Ishikawa (cell line): Measurements from ENCODE around the gene ELF1.
A peak's percentile ranks its signal among the peaks of the same experiment; 100 is the strongest.

Source experiments
- CEBPB ChIP-seq: IDR thresholded peaks from 2 replicates; pipeline ENCODE4 v1.6.1; 2012
- EGR1 ChIP-seq: IDR thresholded peaks from 2 replicates; pipeline ENCODE4 v1.6.1; 2012
- EP300 ChIP-seq: IDR thresholded peaks from 2 replicates; pipeline ENCODE4 v1.6.1; 2012; ENCODE audit warnings: borderline replicate concordance
- RAD21 ChIP-seq: IDR thresholded peaks from 2 replicates; pipeline ENCODE4 v1.6.1; 2012; ENCODE audit warnings: low read depth
- TAF1 ChIP-seq: IDR thresholded peaks from 2 replicates; pipeline ENCODE4 v1.6.1; 2012; ENCODE audit warnings: low read depth, mild to moderate bottlenecking
- YY1 ChIP-seq: IDR thresholded peaks from 2 replicates; pipeline ENCODE4 v1.6.1; 2012; ENCODE audit warnings: low read depth
- ZBTB7A ChIP-seq: IDR thresholded peaks from 2 replicates; pipeline ENCODE4 v1.6.1; 2012; ENCODE audit warnings: low read depth
- TF ChIP-seq, protein P1 (sequence below): IDR thresholded peaks from 2 replicates; pipeline ENCODE4 v1.6.1; 2012
- TF ChIP-seq, protein P2 (sequence below): IDR thresholded peaks from 2 replicates; pipeline ENCODE4 v1.6.1; 2012; ENCODE audit warnings: low read depth, mild to moderate bottlenecking

DNA sequence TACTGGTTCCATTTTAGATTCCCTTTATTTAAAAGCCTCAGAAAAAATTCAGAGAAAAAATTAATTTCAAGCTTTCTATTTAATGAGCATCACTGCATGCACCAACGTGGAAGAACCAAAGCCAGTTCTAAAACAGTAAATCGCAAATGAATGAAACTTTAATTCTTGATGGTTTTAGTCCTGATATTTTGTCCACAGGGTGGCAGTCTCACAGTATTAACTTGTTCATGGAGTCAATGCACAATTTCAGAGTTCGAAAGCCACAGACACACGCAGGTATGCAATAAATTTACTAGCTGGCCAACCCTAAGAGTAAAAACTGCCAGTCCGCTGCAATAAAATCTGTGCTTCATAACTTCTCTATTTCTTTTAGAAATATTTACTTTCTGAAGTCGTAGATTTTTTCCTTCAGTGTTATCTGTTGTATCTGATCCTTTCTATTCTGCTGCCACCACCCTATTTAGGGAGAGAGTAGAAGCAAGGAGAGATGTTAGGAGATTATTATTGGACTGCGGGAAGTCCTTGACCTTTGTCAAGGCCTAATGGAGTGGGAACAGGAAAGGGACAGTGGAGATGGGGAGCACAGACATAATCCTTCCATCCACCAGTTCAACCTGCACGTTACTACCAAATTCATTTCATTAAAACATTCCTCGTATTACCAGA, 35.2 kb upstream of the ELF1 start:
- no peak for TF ChIP-seq TAF1
- TF ChIP-seq RAD21, result peak; percentile 50
- TF ChIP-seq, protein P1, sequence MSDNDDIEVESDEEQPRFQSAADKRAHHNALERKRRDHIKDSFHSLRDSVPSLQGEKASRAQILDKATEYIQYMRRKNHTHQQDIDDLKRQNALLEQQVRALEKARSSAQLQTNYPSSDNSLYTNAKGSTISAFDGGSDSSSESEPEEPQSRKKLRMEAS, result no peak
- no peak for TF ChIP-seq EP300
- TF ChIP-seq YY1, result no peak
- TF ChIP-seq, protein P2, sequence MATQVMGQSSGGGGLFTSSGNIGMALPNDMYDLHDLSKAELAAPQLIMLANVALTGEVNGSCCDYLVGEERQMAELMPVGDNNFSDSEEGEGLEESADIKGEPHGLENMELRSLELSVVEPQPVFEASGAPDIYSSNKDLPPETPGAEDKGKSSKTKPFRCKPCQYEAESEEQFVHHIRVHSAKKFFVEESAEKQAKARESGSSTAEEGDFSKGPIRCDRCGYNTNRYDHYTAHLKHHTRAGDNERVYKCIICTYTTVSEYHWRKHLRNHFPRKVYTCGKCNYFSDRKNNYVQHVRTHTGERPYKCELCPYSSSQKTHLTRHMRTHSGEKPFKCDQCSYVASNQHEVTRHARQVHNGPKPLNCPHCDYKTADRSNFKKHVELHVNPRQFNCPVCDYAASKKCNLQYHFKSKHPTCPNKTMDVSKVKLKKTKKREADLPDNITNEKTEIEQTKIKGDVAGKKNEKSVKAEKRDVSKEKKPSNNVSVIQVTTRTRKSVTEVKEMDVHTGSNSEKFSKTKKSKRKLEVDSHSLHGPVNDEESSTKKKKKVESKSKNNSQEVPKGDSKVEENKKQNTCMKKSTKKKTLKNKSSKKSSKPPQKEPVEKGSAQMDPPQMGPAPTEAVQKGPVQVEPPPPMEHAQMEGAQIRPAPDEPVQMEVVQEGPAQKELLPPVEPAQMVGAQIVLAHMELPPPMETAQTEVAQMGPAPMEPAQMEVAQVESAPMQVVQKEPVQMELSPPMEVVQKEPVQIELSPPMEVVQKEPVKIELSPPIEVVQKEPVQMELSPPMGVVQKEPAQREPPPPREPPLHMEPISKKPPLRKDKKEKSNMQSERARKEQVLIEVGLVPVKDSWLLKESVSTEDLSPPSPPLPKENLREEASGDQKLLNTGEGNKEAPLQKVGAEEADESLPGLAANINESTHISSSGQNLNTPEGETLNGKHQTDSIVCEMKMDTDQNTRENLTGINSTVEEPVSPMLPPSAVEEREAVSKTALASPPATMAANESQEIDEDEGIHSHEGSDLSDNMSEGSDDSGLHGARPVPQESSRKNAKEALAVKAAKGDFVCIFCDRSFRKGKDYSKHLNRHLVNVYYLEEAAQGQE, result no peak
- TF ChIP-seq CEBPB, result no peak
- TF ChIP-seq ZBTB7A, result no peak
- TF ChIP-seq EGR1, result no peak
